Liver (tissue), 9 donors: Measurements from ENCODE around the gene YIPF2. TPM values are rescaled to one million over a fixed set of nuclear protein-coding genes. Genes with fewer than 3 reads are reported as not detected.

Experiments
- DNase-seq: peaks from one replicate; pipeline ENCODE4 v3.0.0-alpha.2; 2017; ENCODE audit warnings: low spot score
- H3K27ac ChIP-seq, 2 donors: one replicate each; pipeline ENCODE4 v1.7.0; 2013; ENCODE audit warnings: inconsistent platforms in 2 of 2, low read length in 2 of 2, control low read depth in 1 of 2, low read depth in 1 of 2, mild to moderate bottlenecking in 1 of 2
- H3K27me3 ChIP-seq, 4 donors: one replicate each; pipeline versions ENCODE4 v1.6.1 to v1.7.0; 2013; ENCODE audit warnings: low read length in 3 of 4, inconsistent platforms in 1 of 4, mild to moderate bottlenecking in 1 of 4, moderate library complexity in 1 of 4; ENCODE audit not compliant: control insufficient read depth in 4 of 4, insufficient read depth in 4 of 4
- H3K36me3 ChIP-seq, 4 donors: one replicate each; pipeline versions ENCODE4 v1.6.1 to v1.7.0; 2013; ENCODE audit warnings: low read length in 3 of 4, mild to moderate bottlenecking in 3 of 4, low read depth in 1 of 4, moderate library complexity in 1 of 4; ENCODE audit not compliant: control insufficient read depth in 4 of 4, insufficient read depth in 3 of 4
- H3K4me1 ChIP-seq, 4 donors: one replicate each; pipeline versions ENCODE4 v1.6.1 to v1.7.0; 2013; ENCODE audit warnings: low read length in 3 of 4, mild to moderate bottlenecking in 3 of 4, moderate library complexity in 1 of 4; ENCODE audit not compliant: control insufficient read depth in 4 of 4, insufficient read depth in 4 of 4
- H3K4me3 ChIP-seq, 3 donors: one replicate each; pipeline versions ENCODE4 v1.6.1 to v1.7.0; 2013; ENCODE audit warnings: low read length in 3 of 3, control low read depth in 1 of 3, low read depth in 1 of 3, mild to moderate bottlenecking in 1 of 3
- H3K9ac ChIP-seq, 2 donors: one replicate each; pipeline ENCODE4 v1.7.0; 2013; ENCODE audit warnings: low read length in 2 of 2, mild to moderate bottlenecking in 2 of 2, moderate library complexity in 2 of 2, control low read depth in 1 of 2, low read depth in 1 of 2
- H3K9me3 ChIP-seq, 4 donors: one replicate each; pipeline versions ENCODE4 v1.6.1 to v1.7.0; 2013; ENCODE audit warnings: low read length in 3 of 4; ENCODE audit not compliant: control insufficient read depth in 4 of 4
- CTCF ChIP-seq: fragments of 150-350 bp; IDR thresholded peaks from 2 replicates; pipeline ENCODE4 v1.5.1; 2017; ENCODE audit warnings: improper control_type of control experiment, low read depth, low read length; ENCODE audit not compliant: missing input control
- FOXA1 ChIP-seq: IDR thresholded peaks from 2 replicates; pipeline ENCODE4 v1.6.1; 2016; ENCODE audit warnings: antibody characterized with exemption
- FOXA2 ChIP-seq: IDR thresholded peaks from 2 replicates; pipeline ENCODE4 v1.6.1; 2016; ENCODE audit warnings: antibody characterized with exemption
- GABPA ChIP-seq, 2 donors: IDR thresholded peaks in 1 of 2; conservative IDR thresholded peaks in 1 of 2; 2 replicates each; pipeline ENCODE4 v1.6.1; 2016; ENCODE audit warnings: antibody characterized with exemption in 2 of 2, mild to moderate bottlenecking in 1 of 2, moderate library complexity in 1 of 2
- HNF4A ChIP-seq, 2 donors: conservative IDR thresholded peaks; 2 replicates each; pipeline ENCODE4 v1.6.1; 2016; ENCODE audit warnings: antibody characterized with exemption in 2 of 2, mild to moderate bottlenecking in 2 of 2
- HNF4G ChIP-seq: IDR thresholded peaks from 2 replicates; pipeline ENCODE4 v1.6.1; 2016; ENCODE audit warnings: antibody characterized with exemption
- JUND ChIP-seq, 2 donors: IDR thresholded peaks; 2 replicates each; pipeline ENCODE4 v1.6.1; 2016; ENCODE audit warnings: antibody characterized with exemption in 2 of 2
- NR2F2 ChIP-seq: IDR thresholded peaks from 2 replicates; pipeline ENCODE4 v1.6.1; 2016; ENCODE audit warnings: antibody characterized with exemption
- RXRA ChIP-seq, 2 donors: IDR thresholded peaks; 2 replicates each; pipeline ENCODE4 v1.6.1; 2017 to 2018; ENCODE audit warnings: antibody characterized with exemption in 2 of 2, mild to moderate bottlenecking in 1 of 2
- SP1 ChIP-seq: IDR thresholded peaks from 2 replicates; pipeline ENCODE4 v1.6.1; 2018; ENCODE audit warnings: antibody characterized with exemption, mild to moderate bottlenecking
- TAF1 ChIP-seq: conservative IDR thresholded peaks from 2 replicates; pipeline ENCODE4 v1.6.1; 2016; ENCODE audit warnings: antibody characterized with exemption, mild to moderate bottlenecking
- YY1 ChIP-seq: IDR thresholded peaks from 2 replicates; pipeline ENCODE4 v1.6.1; 2016; ENCODE audit warnings: antibody characterized with exemption, mild to moderate bottlenecking
- WGBS: extraction: QIAGEN DNeasy Blood & Tissue Kit; methylation state at CpG from one replicate; pipeline ENCODE4 v1.1.7; 2013; 5-methylcytosine and 5-hydroxymethylcytosine counted together
- polyA plus RNA-seq, 2 donors: library from polyadenylated mRNA; stranded (reverse) in 1 of 2; unstranded in 1 of 2; fragments of 200-250 nt in 1 of 2; fragments of >200 nt in 1 of 2; fragmentation: Nextera tagmentation in 1 of 2; extraction: Ambion mirVana in 1 of 2; gene quantifications; one replicate each; pipeline versions ENCODE4 v1.2.1 to v1.2.3, GENCODE V29; 2013 to 2015
- total RNA-seq, 2 donors: library from RNA; depleted of rRNA; stranded (reverse); fragments of >200 nt; gene quantifications; one replicate each; pipeline ENCODE4 v1.2.3, GENCODE V29; 2014
- TF ChIP-seq, protein P1 (sequence below): IDR thresholded peaks from 2 replicates; pipeline ENCODE4 v1.6.1; 2016; ENCODE audit warnings: antibody characterized with exemption
- TF ChIP-seq, protein P2 (sequence below): IDR thresholded peaks from 2 replicates; pipeline ENCODE4 v1.6.1; 2016; ENCODE audit warnings: antibody characterized with exemption, mild to moderate bottlenecking
- TF ChIP-seq, protein P3 (sequence below): IDR thresholded peaks from 2 replicates; pipeline ENCODE4 v1.6.1; 2016; ENCODE audit warnings: antibody characterized with exemption
- TF ChIP-seq, protein P4 (sequence below): IDR thresholded peaks from 2 replicates; pipeline ENCODE4 v1.6.1; 2016; ENCODE audit warnings: antibody characterized with exemption
- donor health status: healthy.
- donor health status: healthy.
- donor health status: healthy.
- donor health status: healthy.
- donor health status: healthy.

The YIPF2 gene
- total and polyA plus RNA-seq, 4 donors = 13.2 to 37.4 (median 35.8) TPM

DNA sequence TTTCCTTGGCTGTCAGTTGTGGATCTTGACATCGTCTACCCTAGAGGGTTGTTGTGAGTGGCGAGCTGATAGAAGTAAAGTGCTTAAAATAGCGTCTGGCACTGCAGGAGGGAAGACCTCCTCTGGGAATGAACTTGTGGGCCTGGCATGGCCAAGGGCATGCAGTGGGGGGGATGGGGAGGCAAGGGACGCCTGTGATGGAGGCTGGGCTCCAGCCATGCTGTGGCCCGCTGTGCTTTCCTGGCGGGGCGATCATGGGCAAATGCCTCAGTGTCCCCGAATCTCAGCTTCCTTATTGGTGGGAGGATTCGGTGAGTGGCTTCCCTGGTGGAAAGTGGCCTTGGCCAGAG is 46.4 kb downstream of the YIPF2 start:
- Histone ChIP-seq H3K4me3 (no peak overlapping the region), H3K27me3 (no peaks in the 10 kb centered on the region), H3K4me1 (peaks cover 14 to 27% (median 18%) of the 10 kb centered on the region in 4 donors), H3K27ac (no peak overlapping the region), H3K36me3 (no peaks in the 10 kb centered on the region), H3K9ac (no peak overlapping the region), H3K9me3 (no peaks in the 10 kb centered on the region)
- no peak for DNase-seq
- 90% methylated on average over 9 of the region's 9 CpGs for WGBS
- TF ChIP-seq FOXA2 (no peak), NR2F2 (no peak), GABPA (IDR thresholded peaks at IDR 0.05 in 1 of 2, conservative IDR thresholded peaks at IDR 0.05 in 1 of 2) (no peak), HNF4A (conservative IDR thresholded peaks at IDR 0.05) (no peak), SP1 (no peak)
- TF ChIP-seq, protein P1, sequence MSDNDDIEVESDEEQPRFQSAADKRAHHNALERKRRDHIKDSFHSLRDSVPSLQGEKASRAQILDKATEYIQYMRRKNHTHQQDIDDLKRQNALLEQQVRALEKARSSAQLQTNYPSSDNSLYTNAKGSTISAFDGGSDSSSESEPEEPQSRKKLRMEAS = no peak

- 68% methylated on average over 14 of the region's 14 CpGs for WGBS
- H3K4me1 ChIP-seq = peaks cover 14 to 27% (median 20%) of the 10 kb centered on the region in 4 donors
Measured at GRCh38 chr19:10881403-10882107, 46.9 kb downstream of the YIPF2 start.

GRCh38 chr19:10878253-10878652 is 50.2 kb downstream of the YIPF2 start:
- Histone ChIP-seq H3K4me1 (peaks cover 14 to 27% (median 20%) of the 10 kb centered on the region in 4 donors), H3K27me3 (no peaks in the 10 kb centered on the region), H3K36me3 (no peaks in the 10 kb centered on the region), H3K27ac (no peak overlapping the region), H3K4me3 (no peak overlapping the region), H3K9ac (no peak overlapping the region), H3K9me3 (no peaks in the 10 kb centered on the region)
- 94% methylated on average over 3 of the region's 3 CpGs for WGBS
- no peak for DNase-seq
- TF ChIP-seq YY1 (no peak), FOXA2 (no peak), NR2F2 (no peak), TAF1 (no peak), SP1 (no peak), HNF4G (no peak), GABPA (IDR thresholded peaks at IDR 0.05 in 1 of 2, conservative IDR thresholded peaks at IDR 0.05 in 1 of 2) (no peak), FOXA1 (no peak), JUND (IDR thresholded peaks at IDR 0.05) (no peak)
- TF ChIP-seq, protein P2, sequence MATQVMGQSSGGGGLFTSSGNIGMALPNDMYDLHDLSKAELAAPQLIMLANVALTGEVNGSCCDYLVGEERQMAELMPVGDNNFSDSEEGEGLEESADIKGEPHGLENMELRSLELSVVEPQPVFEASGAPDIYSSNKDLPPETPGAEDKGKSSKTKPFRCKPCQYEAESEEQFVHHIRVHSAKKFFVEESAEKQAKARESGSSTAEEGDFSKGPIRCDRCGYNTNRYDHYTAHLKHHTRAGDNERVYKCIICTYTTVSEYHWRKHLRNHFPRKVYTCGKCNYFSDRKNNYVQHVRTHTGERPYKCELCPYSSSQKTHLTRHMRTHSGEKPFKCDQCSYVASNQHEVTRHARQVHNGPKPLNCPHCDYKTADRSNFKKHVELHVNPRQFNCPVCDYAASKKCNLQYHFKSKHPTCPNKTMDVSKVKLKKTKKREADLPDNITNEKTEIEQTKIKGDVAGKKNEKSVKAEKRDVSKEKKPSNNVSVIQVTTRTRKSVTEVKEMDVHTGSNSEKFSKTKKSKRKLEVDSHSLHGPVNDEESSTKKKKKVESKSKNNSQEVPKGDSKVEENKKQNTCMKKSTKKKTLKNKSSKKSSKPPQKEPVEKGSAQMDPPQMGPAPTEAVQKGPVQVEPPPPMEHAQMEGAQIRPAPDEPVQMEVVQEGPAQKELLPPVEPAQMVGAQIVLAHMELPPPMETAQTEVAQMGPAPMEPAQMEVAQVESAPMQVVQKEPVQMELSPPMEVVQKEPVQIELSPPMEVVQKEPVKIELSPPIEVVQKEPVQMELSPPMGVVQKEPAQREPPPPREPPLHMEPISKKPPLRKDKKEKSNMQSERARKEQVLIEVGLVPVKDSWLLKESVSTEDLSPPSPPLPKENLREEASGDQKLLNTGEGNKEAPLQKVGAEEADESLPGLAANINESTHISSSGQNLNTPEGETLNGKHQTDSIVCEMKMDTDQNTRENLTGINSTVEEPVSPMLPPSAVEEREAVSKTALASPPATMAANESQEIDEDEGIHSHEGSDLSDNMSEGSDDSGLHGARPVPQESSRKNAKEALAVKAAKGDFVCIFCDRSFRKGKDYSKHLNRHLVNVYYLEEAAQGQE = no peak
- TF ChIP-seq, protein P3, sequence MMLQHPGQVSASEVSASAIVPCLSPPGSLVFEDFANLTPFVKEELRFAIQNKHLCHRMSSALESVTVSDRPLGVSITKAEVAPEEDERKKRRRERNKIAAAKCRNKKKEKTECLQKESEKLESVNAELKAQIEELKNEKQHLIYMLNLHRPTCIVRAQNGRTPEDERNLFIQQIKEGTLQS = no peak
- TF ChIP-seq, protein P4, sequence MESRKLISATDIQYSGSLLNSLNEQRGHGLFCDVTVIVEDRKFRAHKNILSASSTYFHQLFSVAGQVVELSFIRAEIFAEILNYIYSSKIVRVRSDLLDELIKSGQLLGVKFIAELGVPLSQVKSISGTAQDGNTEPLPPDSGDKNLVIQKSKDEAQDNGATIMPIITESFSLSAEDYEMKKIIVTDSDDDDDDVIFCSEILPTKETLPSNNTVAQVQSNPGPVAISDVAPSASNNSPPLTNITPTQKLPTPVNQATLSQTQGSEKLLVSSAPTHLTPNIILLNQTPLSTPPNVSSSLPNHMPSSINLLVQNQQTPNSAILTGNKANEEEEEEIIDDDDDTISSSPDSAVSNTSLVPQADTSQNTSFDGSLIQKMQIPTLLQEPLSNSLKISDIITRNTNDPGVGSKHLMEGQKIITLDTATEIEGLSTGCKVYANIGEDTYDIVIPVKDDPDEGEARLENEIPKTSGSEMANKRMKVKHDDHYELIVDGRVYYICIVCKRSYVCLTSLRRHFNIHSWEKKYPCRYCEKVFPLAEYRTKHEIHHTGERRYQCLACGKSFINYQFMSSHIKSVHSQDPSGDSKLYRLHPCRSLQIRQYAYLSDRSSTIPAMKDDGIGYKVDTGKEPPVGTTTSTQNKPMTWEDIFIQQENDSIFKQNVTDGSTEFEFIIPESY = no peak

More at GRCh38 chr19:10881403-10882107, 46.9 kb downstream of the YIPF2 start:
- H3K36me3 ChIP-seq = no peaks in the 10 kb centered on the region
- no peaks in the 10 kb centered on the region for H3K9me3 ChIP-seq
- no peak overlapping the region for H3K27ac ChIP-seq
- no peak overlapping the region for H3K4me3 ChIP-seq
- TF ChIP-seq CTCF (no peak), RXRA (IDR thresholded peaks at IDR 0.05) (peak; percentile 72 to 92), HNF4A (conservative IDR thresholded peaks at IDR 0.05) (peak; percentile 32 to 58), NR2F2 (peak; percentile 88), SP1 (peak; percentile 25)
- H3K27me3 ChIP-seq = no peaks in the 10 kb centered on the region
- H3K9ac ChIP-seq = no peak overlapping the region
- peak; percentile 59 for DNase-seq
